HG02852 (cell line): ENCODE results near the gene TMEM203.
A peak's percentile ranks its signal among the peaks of the same experiment; 100 is the strongest.
"Not testable (repeated sequence)": the region's sequence is repeated elsewhere in the genome, so short reads cannot be mapped to it uniquely, and the experiment has no call there.

Source experiments
- ATAC-seq: cut with Tn5 transposase; IDR thresholded peaks from one replicate; pipeline ENCODE4 v1.9.1; 2021; ENCODE audit warnings: mild to moderate bottlenecking, moderate library complexity; ENCODE audit not compliant: unreplicated experiment

TMEM203 gene

DNA sequence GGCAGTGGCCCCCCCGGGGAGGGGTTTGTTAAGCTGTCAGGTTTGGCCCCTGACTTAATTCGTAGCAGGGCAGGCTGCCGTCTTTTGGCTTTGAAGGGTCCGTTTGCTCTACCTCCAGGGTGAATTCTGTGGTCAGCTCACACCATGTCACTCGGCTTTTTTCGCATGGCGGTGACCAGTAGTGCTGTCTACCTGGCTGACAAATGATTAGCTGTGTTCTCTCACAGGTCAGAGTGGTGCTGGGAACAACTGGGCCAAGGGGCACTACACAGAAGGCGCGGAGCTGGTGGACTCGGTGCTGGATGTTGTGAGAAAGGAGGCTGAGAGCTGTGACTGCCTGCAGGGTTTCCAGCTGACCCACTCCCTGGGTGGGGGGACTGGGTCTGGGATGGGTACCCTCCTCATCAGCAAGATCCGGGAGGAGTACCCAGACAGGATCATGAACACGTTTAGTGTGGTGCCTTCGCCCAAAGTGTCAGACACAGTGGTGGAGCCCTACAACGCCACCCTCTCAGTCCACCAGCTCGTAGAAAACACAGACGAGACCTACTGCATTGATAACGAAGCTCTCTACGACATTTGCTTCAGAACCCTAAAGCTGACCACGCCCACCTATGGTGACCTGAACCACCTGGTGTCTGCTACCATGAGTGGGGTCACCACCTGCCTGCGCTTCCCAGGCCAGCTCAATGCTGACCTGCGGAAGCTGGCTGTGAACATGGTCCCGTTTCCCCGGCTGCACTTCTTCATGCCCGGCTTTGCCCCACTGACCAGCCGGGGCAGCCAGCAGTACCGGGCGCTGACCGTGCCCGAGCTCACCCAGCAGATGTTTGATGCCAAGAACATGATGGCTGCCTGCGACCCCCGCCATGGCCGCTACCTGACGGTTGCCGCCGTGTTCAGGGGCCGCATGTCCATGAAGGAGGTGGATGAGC is 37.1 kb upstream of the TMEM203 start:
- no peak for ATAC-seq

DNA sequence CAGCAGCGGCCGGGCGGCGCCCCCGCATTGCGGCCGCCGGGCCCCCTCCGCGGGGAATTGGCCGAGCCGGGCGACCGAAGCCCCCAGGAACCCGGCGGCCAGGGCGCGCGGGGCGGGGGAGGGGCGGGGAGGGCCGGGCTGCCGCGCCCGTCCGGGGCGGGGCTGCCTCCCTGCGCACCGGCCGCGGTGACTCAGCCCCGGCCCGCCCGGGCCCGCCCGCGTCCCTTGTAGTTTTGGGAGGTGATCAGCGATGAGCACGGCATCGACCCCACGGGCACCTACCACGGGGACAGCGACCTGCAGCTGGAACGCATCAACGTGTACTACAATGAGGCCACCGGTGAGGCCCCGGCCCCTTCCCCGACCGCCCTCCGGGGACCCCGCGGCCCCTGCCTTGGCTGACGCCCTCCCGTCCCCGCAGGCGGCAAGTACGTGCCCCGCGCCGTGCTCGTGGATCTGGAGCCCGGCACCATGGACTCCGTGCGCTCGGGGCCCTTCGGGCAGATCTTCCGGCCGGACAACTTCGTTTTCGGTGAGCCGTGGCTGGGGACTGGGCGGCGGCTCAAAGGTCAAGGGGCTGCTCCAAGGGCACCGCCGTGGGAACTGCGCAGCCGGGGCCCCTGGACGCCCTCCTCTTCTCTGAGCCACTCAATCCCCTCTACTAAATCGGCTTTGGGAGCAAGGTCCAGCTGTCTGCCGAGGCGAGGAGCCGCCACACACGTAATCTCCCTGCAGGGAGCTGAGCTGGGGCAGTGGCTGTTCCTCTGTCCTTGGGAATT is 36.2 kb upstream of the TMEM203 start:
- peak; percentile 10 for ATAC-seq

- ATAC-seq: peak; percentile 75
Measured at GRCh38 chr9:137240841-137241489, 35.5 kb upstream of the TMEM203 start, which contains the start of gene TUBB4B. TUBB4B (plus strand) TSS chr9:137241287; CDS start chr9:137241361, 74 bp downstream.

GRCh38 chr9:137240318-137240840 is 34.9 kb upstream of the TMEM203 start:
- peak; percentile 23 for ATAC-seq

GRCh38 chr9:137239541-137240200 is 34.2 kb upstream of the TMEM203 start:
- not testable (repeated sequence) for ATAC-seq

GRCh38 chr9:137237759-137238726 is 32.6 kb upstream of the TMEM203 start:
- ATAC-seq: no peak

DNA sequence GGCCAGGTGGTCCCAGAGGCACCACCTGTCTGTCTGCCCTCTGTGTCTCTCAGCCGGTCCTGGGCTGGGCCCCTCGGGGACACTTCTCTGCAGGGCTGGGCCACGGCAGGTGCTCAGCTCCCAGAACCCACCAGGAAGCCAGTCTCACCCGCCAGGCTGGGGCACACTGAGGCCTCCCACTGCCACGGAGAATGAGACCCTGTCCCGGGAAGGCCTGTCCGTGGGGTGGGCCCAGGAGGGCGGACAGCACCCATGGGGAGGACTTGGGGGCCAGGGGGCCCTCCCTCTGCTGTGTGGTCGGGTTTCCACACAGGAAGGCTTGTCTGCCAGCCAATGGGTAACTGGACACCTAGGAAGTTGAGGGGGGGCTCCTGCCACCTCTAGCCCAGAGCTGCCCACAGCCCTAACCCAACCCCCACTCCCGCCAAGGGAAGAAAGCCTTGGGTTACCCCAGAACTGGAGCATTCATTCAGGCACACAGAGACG is 31.5 kb upstream of the TMEM203 start:
- ATAC-seq: no peak

DNA sequence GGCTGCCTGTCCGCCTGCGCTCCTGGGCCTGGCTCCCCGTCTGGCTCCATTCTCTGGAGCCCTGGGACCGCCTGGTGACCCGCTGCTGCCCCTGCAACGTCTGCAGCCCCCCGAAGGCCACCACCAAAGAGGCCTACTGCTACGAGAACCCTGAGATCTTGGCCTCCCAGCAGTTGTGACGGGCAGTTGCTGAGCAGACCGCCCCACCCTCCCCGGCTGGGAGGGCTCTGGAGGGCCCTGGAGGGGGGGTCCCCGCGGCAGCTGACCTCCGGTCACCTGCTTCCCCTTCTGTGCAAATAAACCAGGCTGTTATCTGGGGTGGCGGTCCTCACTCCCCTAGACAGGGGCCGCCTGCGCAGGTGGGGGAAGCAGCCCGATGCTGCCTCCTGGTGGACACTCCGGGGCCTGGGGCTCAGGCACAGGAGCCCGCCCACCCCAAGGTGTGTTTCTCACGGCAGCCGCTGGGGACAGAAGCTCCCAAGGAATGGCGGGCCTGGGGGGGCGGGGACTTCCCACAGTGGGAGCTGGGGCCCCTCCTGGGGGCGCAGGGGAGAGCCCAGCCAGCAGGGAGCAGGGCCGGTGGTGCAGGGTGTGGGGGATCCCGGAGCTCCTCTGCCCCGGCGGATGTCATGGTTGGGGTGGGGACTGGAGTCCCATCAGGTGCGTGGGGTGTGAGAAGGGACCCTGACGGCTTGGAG is 30.9 kb upstream of the TMEM203 start:
- no peak for ATAC-seq

DNA sequence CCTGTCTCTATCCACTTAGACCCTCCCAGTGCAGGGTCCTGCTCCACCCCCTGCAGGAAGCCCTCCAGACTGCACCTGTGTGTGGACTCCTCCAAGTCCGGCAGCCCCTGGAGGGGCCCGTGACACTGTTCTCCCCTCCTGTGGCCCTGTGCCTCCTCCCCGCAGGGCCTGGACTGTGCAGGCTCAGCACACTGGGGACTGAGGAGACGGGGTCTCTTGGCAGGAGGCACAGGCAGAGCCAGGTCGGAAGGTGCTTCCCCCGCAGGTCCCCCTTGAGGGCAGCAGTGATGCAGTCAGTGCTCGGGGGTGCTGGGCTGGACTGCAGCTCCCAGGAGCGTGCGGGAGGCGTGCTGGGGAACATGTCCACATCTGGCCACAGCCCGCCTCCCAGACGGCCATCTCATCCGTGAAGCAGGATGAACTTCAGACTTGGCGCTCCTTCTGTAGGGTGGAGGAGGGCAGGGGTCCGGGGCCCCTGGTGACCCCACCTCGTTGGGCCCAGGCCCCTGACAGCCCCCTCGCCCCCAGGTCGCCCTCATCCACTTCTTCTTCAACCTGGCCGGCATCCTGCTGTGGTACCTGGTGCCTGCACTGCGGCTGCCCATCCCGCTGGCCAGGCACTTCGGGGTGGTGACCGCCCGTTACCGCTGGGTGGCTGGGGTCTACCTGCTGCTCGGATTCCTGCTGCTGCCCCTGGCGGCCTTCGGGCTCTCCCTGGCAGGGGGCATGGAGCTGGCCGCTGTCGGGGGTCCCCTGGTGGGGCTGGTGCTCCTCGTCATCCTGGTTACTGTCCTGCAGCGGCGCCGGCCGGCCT is 30.2 kb upstream of the TMEM203 start:
- no peak for ATAC-seq

- no peak for ATAC-seq
Measured at GRCh38 chr9:137234758-137235423, 29.4 kb upstream of the TMEM203 start.

DNA sequence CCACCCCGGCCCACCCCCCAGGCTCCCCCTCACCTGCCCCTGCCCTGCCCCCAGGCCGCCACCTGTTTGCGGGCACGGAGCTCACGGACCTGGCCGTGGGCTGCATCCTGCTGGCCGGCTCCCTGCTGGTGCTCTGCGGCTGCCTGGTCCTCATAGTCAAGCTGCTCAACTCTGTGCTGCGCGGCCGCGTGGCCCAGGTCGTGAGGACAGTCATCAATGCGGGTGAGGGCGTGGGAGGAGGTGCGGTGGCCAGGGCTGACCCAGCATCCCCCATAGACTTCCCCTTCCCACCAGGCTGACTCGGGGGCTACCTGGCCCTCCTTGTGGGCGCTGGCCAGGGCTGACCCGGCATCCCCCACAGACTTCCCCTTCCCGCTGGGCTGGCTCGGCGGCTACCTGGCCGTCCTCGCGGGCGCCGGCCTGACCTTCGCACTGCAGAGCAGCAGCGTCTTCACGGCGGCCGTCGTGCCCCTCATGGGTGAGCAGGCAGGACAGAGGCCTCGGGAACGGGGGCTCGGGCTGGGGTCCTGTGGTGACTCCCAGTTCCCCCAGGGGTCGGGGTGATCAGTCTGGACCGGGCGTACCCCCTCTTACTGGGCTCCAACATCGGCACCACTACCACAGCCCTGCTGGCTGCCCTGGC is 28.7 kb upstream of the TMEM203 start:
- no peak for ATAC-seq

- ATAC-seq: no peak
Measured at GRCh38 chr9:137233143-137233980, 27.9 kb upstream of the TMEM203 start.

GRCh38 chr9:137232510-137232909 is 27.1 kb upstream of the TMEM203 start:
- ATAC-seq: no peak

DNA sequence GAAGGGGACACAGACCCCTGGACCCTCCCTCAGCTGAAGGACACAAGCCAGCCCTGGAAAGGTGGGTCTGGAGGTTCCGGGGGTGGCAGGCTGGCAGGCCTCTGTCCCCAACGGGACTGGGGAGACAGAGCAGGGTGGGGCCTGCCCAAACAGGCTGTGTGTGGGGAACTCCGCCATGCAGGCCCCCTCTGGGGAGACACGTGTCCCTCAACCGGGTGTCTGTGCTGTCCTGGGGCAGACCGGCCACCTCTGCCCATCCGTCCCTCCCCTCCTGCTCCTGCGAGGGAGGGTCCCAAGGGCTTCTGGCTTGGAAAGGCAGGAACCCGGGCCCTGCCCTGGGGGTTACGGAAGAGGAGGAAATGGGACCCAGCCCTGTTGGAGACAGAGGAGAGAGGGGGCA is 26.7 kb upstream of the TMEM203 start:
- ATAC-seq: no peak

- ATAC-seq: no peak
Measured at GRCh38 chr9:137231372-137232039, 26.1 kb upstream of the TMEM203 start.
